AG10803 (cell line): ENCODE results near the gene ZRANB3.
"Not testable (repeated sequence)": the region's sequence is repeated elsewhere in the genome, so short reads cannot be mapped to it uniquely, and the experiment has no call there.

Experiments
- DNase-seq: peaks from one replicate; pipeline ENCODE4 v3.0.0; 2010; ENCODE audit warnings: low read depth
- H3K4me3 ChIP-seq: 2 replicates; pipeline ENCODE4 v1.5.1; 2011; ENCODE audit warnings: mild to moderate bottlenecking, low read length, control low read depth
- TF ChIP-seq, protein P1 (sequence below): conservative IDR thresholded peaks from 2 replicates; pipeline ENCODE4 v1.5.1; 2011; ENCODE audit warnings: mild to moderate bottlenecking, low read length, control low read depth, inconsistent platforms

Gene ZRANB3

DNA sequence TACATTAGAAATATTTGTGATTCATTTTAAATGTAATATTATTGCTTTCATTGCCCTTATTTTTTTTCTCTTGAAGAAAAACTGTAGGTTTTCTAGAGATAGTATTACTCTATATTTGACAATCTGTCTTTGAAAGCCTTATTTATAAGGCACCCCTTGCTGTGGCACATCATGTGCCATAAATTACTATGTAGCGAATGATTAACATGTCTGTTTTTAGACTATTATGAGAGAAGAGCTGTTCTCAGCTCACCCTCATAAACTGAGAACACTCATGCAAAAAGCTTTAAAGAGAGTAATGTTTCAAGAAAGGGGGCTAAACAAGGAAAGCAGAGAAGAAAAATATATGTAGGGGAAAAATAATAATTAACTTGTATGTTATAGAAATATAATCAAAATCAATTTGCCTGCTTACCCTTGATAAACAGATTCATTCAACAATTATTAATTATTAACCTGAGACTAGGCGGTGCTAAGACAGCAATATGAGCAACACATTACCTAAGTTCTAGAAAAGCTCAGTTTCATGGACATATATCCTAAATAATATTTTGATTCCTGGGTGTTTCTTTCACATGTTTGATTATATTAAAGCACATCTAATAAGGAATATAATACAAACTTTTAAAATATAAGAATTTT lies 409.9 kb downstream of the ZRANB3 start:
- DNase-seq: no peak
- TF ChIP-seq, protein P1, sequence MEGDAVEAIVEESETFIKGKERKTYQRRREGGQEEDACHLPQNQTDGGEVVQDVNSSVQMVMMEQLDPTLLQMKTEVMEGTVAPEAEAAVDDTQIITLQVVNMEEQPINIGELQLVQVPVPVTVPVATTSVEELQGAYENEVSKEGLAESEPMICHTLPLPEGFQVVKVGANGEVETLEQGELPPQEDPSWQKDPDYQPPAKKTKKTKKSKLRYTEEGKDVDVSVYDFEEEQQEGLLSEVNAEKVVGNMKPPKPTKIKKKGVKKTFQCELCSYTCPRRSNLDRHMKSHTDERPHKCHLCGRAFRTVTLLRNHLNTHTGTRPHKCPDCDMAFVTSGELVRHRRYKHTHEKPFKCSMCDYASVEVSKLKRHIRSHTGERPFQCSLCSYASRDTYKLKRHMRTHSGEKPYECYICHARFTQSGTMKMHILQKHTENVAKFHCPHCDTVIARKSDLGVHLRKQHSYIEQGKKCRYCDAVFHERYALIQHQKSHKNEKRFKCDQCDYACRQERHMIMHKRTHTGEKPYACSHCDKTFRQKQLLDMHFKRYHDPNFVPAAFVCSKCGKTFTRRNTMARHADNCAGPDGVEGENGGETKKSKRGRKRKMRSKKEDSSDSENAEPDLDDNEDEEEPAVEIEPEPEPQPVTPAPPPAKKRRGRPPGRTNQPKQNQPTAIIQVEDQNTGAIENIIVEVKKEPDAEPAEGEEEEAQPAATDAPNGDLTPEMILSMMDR: no peak
- no peak overlapping the region for H3K4me3 ChIP-seq

- DNase-seq: no peak
- TF ChIP-seq, protein P1: no peak
- no peak overlapping the region for H3K4me3 ChIP-seq
Measured at GRCh38 chr2:135119582-135119981, 411.4 kb downstream of the ZRANB3 start.

GRCh38 chr2:135113322-135113721 lies 417.7 kb downstream of the ZRANB3 start:
- TF ChIP-seq, protein P1: no peak
- no peak for DNase-seq
- H3K4me3 ChIP-seq: no peak overlapping the region

DNA sequence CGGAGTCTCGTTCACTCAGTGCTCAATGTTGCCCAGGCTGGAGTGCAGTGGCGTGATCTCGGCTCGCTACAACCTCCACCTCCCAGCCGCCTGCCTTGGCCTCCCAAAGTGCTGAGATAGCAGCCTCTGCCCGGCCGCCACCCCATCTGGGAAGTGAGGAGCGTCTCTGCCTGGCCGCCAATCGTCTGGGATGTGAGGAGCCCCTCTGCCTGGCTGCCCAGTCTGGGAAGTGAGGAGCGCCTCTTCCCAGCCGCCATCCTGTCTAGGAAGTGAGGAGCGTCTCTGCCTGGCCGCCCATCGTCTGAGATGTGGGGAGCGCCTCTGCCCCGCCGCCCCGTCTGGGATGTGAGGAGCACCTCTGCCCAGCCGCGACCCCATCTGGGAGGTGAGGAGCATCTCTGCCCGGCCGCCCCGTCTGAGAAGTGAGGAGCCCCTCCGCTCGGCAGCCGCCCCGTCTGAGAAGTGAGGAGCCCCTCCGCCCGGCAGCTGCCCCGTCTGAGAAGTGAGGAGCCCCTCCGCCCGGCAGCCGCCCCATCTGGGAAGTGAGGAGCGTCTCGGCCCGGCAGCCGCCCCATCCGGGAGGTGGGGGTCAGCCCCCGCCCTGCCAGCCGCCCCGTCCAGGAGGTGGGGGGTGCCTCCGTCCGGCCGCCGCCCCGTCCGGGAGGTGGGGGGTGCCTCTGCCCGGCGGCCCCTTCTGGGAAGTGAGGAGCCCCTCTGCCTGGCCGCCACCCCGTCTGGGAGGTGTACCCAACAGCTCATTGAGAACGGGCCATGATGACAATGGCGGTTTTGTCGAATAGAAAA lies 425.3 kb downstream of the ZRANB3 start:
- H3K4me3 ChIP-seq, DNase-seq: not testable (repeated sequence)

DNA sequence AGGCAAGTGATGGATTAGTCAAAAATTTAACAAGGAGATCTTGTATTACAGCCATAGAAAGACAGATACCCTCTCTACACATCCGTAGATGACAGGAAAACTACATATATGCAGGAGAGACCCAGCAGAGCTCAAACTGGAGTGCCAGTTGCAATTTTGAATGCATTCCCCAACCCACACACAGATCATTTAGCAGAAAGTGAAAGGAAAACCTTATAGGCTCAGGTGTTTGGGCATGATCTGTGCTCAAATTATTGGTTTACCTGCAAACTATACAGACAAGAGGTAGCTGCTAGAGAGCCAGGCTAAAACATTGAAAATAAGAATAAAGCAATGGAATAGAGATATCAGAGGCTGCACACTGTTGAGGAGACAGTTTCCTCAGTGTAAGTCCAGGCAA lies 427.2 kb downstream of the ZRANB3 start:
- DNase-seq: no peak
- TF ChIP-seq, protein P1: no peak
- H3K4me3 ChIP-seq: no peak overlapping the region

DNA sequence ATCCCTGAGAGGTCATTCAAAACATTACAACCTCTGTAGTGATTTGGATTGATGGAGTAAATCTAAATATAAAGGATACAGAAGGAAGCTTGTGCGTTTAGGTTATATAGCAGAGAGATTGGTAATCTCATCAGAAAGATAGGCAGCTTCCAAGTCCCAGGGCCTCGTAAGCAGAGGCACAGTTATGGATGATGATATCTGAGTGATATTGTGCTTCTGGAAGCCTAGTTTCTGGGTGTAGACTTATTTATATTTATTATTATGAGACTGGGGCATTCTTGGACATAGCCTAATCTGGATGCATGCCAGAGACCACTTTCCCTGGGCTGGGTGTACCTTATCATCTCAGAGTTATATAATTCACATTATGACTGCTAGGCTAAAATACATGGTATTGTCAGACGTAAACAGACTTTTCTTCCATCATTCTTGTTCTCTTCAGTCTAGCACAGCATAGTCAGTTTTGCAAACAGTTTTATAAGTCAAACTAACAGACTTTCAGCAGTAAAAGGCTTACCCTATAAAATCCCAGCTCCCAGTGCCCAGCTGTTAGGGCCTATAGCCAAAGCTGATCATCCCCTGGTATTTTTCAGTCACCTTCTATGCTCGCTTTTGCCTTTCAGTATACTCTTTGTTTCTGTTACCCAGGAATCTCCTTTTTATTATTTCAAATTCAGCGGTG lies 431.1 kb downstream of the ZRANB3 start:
- H3K4me3 ChIP-seq: no peak overlapping the region
- DNase-seq: no peak
- TF ChIP-seq, protein P1: no peak

DNA sequence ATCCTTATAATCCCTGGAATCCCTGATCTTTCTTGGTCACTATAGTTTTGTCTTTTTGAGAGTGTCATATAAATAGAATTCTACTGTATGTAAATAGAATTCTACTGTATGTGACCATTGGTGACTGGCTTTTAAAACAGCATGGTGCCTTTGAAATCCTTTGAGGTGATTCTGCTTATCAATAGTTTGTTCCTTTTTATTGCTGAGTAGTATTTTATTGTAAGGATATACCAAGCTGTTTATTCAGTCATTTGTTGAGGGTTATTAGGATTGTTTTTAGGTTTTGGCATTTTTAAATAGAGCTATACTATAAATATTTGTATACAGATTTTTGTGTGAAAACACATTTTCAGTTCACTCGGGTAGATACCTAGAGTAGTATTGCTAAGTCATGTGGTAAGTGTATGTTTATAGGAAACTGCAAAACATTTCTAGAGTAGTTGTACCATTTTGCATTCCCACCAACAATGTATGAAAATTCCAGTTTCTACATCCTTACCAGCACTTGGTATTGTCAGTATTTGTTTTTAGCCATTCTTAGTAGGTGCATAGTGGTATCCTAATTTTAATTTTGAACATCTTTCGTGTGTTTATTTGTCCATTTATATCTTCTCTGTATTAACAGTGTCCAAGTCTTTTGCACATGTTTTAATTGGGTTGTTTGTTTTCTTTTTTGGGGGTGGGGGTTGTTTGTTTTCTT lies 433.3 kb downstream of the ZRANB3 start:
- no peak for DNase-seq
- TF ChIP-seq, protein P1: no peak

More for the DNA sequence above, 433.3 kb downstream of the ZRANB3 start:
- H3K4me3 ChIP-seq: no peak overlapping the region
